ENCODE measurements around the gene CACNG5. TPM values are rescaled to one million over a fixed set of nuclear protein-coding genes. Genes with fewer than 3 reads are reported as not detected.

Gene CACNG5
- total RNA-seq, 4 donors from 2014 or later: not detected

- no peak for TF ChIP-seq CTCF (IDR thresholded peaks at IDR 0.05; ENCODE audit: low read depth)
Measured at GRCh38 chr17:66860204-66860603, 25.3 kb downstream of the CACNG5 start.

GRCh38 chr17:66863820-66864219, 28.9 kb downstream of the CACNG5 start:
- TF ChIP-seq CTCF (IDR thresholded peaks at IDR 0.05; ENCODE audit: low read depth): no peak

GRCh38 chr17:66865151-66865550, 30.2 kb downstream of the CACNG5 start:
- no peak for TF ChIP-seq CTCF (IDR thresholded peaks at IDR 0.05; ENCODE audit: low read depth)

GRCh38 chr17:66873962-66874361, 39.0 kb downstream of the CACNG5 start:
- no peak for TF ChIP-seq CTCF (IDR thresholded peaks at IDR 0.05; ENCODE audit: low read depth)

- TF ChIP-seq CTCF (IDR thresholded peaks at IDR 0.05; ENCODE audit: low read depth): no peak
Measured at GRCh38 chr17:66884931-66885330, 50.0 kb downstream of the CACNG5 start.

- no peak for TF ChIP-seq CTCF (IDR thresholded peaks at IDR 0.05; ENCODE audit: low read depth)
Measured at GRCh38 chr17:66885417-66885816, 50.5 kb downstream of the CACNG5 start.

GRCh38 chr17:66889480-66890230, 54.7 kb downstream of the CACNG5 start:
- no peak for TF ChIP-seq CTCF (IDR thresholded peaks at IDR 0.05; ENCODE audit: low read depth)
